ENCODE data around the gene CHN2.

Gene CHN2

GRCh38 chr7:29488977-29489376 is 294.4 kb downstream of the CHN2 start:
- no peaks in the 10 kb centered on the region for H3K9me2 ChIP-seq (replicated peaks; ENCODE audit: insufficient read depth, low read length)
- H3F3A ChIP-seq (ENCODE audit: insufficient read depth), result no peaks in the 10 kb centered on the region
- H3K9ac ChIP-seq (ENCODE audit: low read length), result no peak overlapping the region
- no peak for TF ChIP-seq CTCF (IDR thresholded peaks at IDR 0.05; ENCODE audit: insufficient read depth, low read length, poor library complexity, severe bottlenecking)
- no peak for TF ChIP-seq EZH2phosphoT487 (conservative IDR thresholded peaks at IDR 0.05; ENCODE audit: low read length)
- H3K9me3 ChIP-seq (ENCODE audit: insufficient read depth, low read length), result no peaks in the 10 kb centered on the region
- no peaks in the 10 kb centered on the region for H4K20me1 ChIP-seq (ENCODE audit: low read depth, low read length)
- H2AFZ ChIP-seq (ENCODE audit: low read depth, low read length, severe bottlenecking), result no peak overlapping the region
- H3K4me3 ChIP-seq (ENCODE audit: insufficient read depth, low read length, poor library complexity, severe bottlenecking), result no peak overlapping the region
- H3K79me2 ChIP-seq (ENCODE audit: insufficient read depth, low read length), result no peaks in the 10 kb centered on the region
- H3K36me3 ChIP-seq (ENCODE audit: low read length), result no peaks in the 10 kb centered on the region
- H3K4me2 ChIP-seq (ENCODE audit: low read depth, low read length, poor library complexity, severe bottlenecking), result no peak overlapping the region
- H3K27me3 ChIP-seq (ENCODE audit: low read length), result no peaks in the 10 kb centered on the region
- no peak overlapping the region for H3K27ac ChIP-seq (ENCODE audit: low read depth, low read length)

DNA sequence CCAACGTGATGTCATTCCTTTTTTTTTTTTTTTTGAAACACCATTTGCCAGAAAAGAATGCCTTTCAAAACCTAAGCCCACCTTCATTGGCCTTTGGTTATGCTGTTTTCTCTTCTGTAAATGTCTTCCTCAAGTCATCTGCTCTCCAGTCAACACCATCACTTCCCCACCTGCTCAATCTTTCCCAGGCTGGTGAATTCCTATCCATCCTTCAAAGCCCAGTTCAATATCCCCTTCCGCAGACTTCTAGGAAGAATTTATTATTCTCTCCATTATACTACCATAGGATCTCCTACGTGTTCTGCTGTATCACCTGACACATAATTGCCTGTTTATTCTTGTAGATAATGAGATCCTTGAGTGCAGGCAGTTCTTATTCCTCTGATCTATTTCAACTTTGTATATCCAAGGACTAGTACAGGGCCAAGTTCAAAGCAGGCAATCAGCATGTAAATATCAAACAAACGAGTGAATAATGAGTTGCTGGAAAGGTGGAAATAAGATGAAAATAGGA is 295.6 kb downstream of the CHN2 start:
- Histone ChIP-seq H3K4me2 (ENCODE audit: low read depth, low read length, poor library complexity, severe bottlenecking) (no peak overlapping the region), H3K9me3 (ENCODE audit: insufficient read depth, low read length) (no peaks in the 10 kb centered on the region), H4K20me1 (ENCODE audit: low read depth, low read length) (no peaks in the 10 kb centered on the region), H3K27ac (ENCODE audit: low read depth, low read length) (no peak overlapping the region), H3K27me3 (ENCODE audit: low read length) (no peaks in the 10 kb centered on the region), H3K9ac (ENCODE audit: low read length) (no peak overlapping the region), H3K9me2 (replicated peaks; ENCODE audit: insufficient read depth, low read length) (no peaks in the 10 kb centered on the region), H2AFZ (ENCODE audit: low read depth, low read length, severe bottlenecking) (no peak overlapping the region), H3K79me2 (ENCODE audit: insufficient read depth, low read length) (no peaks in the 10 kb centered on the region), H3F3A (ENCODE audit: insufficient read depth) (no peaks in the 10 kb centered on the region), H3K36me3 (ENCODE audit: low read length) (no peaks in the 10 kb centered on the region), H3K4me3 (ENCODE audit: insufficient read depth, low read length, poor library complexity, severe bottlenecking) (no peak overlapping the region)
- TF ChIP-seq CTCF (IDR thresholded peaks at IDR 0.05; ENCODE audit: insufficient read depth, low read length, poor library complexity, severe bottlenecking) (no peak), EZH2phosphoT487 (conservative IDR thresholded peaks at IDR 0.05; ENCODE audit: low read length) (no peak)

GRCh38 chr7:29494350-29494749 is 299.8 kb downstream of the CHN2 start:
- Histone ChIP-seq H3K9ac (ENCODE audit: low read length) (no peak overlapping the region), H3K36me3 (ENCODE audit: low read length) (no peaks in the 10 kb centered on the region), H3K79me2 (ENCODE audit: insufficient read depth, low read length) (no peaks in the 10 kb centered on the region), H3K9me3 (ENCODE audit: insufficient read depth, low read length) (no peaks in the 10 kb centered on the region), H3K9me2 (replicated peaks; ENCODE audit: insufficient read depth, low read length) (no peaks in the 10 kb centered on the region), H2AFZ (ENCODE audit: low read depth, low read length, severe bottlenecking) (no peak overlapping the region), H3K4me3 (ENCODE audit: insufficient read depth, low read length, poor library complexity, severe bottlenecking) (no peak overlapping the region), H3K27ac (ENCODE audit: low read depth, low read length) (no peak overlapping the region), H4K20me1 (ENCODE audit: low read depth, low read length) (no peaks in the 10 kb centered on the region), H3F3A (ENCODE audit: insufficient read depth) (no peaks in the 10 kb centered on the region), H3K27me3 (ENCODE audit: low read length) (no peaks in the 10 kb centered on the region), H3K4me2 (ENCODE audit: low read depth, low read length, poor library complexity, severe bottlenecking) (no peak overlapping the region)
- TF ChIP-seq CTCF (IDR thresholded peaks at IDR 0.05; ENCODE audit: insufficient read depth, low read length, poor library complexity, severe bottlenecking) (no peak), EZH2phosphoT487 (conservative IDR thresholded peaks at IDR 0.05; ENCODE audit: low read length) (no peak)
